IPS-20b (cell line): ENCODE measurements around the gene ANKRA2.
"Not testable (repeated sequence)": the region's sequence is repeated elsewhere in the genome, so short reads cannot be mapped to it uniquely, and the experiment has no call there.

Source experiments
- H3K27ac ChIP-seq: one replicate; pipeline ENCODE4 v1.5.1; 2013; ENCODE audit warnings: low read length
- H3K27me3 ChIP-seq: 2 replicates; pipeline ENCODE4 v1.6.1; 2013; ENCODE audit warnings: mild to moderate bottlenecking, low read length, inconsistent platforms; ENCODE audit not compliant: insufficient read depth
- H3K36me3 ChIP-seq: 2 replicates; pipeline ENCODE4 v1.6.1; 2013; ENCODE audit warnings: low read depth, mild to moderate bottlenecking, inconsistent platforms, low read length, moderate library complexity; ENCODE audit not compliant: insufficient read depth
- H3K4me1 ChIP-seq: 2 replicates; pipeline ENCODE4 v1.6.1; 2013; ENCODE audit warnings: mild to moderate bottlenecking, control low read depth, inconsistent platforms, low read length, moderate library complexity; ENCODE audit not compliant: insufficient read depth
- H3K4me3 ChIP-seq: 2 replicates; pipeline ENCODE4 v1.5.1; 2013; ENCODE audit warnings: mild to moderate bottlenecking, low read length, inconsistent platforms
- H3K9ac ChIP-seq: 2 replicates; pipeline ENCODE4 v1.6.1; 2013; ENCODE audit warnings: low read depth, mild to moderate bottlenecking, inconsistent platforms, low read length, moderate library complexity
- H3K9me3 ChIP-seq: 2 replicates; pipeline ENCODE4 v1.6.1; 2013; ENCODE audit warnings: mild to moderate bottlenecking, low read depth, low read length, inconsistent platforms; ENCODE audit not compliant: insufficient read depth

ANKRA2 gene

GRCh38 chr5:73523861-73524260, 41.6 kb downstream of the ANKRA2 start:
- H3K9me3 ChIP-seq: no peaks in the 10 kb centered on the region
- H3K27me3 ChIP-seq: no peaks in the 10 kb centered on the region
- H3K36me3 ChIP-seq: no peaks in the 10 kb centered on the region
- H3K9ac ChIP-seq: no peak overlapping the region
- H3K4me3 ChIP-seq: no peak overlapping the region
- 0 out of 2 replicates have a peak, but pooled peaks cover 1% of the 10 kb centered on the region for H3K4me1 ChIP-seq
- H3K27ac ChIP-seq: no peak overlapping the region

- Histone ChIP-seq H3K4me1 (no peaks in the 10 kb centered on the region), H3K9me3 (no peaks in the 10 kb centered on the region), H3K27ac (no peak overlapping the region), H3K27me3 (no peaks in the 10 kb centered on the region), H3K36me3 (no peaks in the 10 kb centered on the region), H3K4me3 (no peak overlapping the region), H3K9ac (no peak overlapping the region)
These were observed 42.5 kb downstream of the ANKRA2 start for GRCh38 chr5:73522989-73523388.

GRCh38 chr5:73519531-73520283, 45.7 kb downstream of the ANKRA2 start:
- Histone ChIP-seq H3K4me1 (no peaks in the 10 kb centered on the region), H3K27me3 (no peaks in the 10 kb centered on the region), H3K9me3 (no peaks in the 10 kb centered on the region), H3K4me3 (no peak overlapping the region; the same call in 1 of the 2 replicates), H3K27ac (no peak overlapping the region), H3K9ac (0 out of 2 replicates have a peak overlapping the region, but pooled peaks have one; percentile 3), H3K36me3 (no peaks in the 10 kb centered on the region)

- Histone ChIP-seq H3K27ac (no peak overlapping the region), H3K36me3 (no peaks in the 10 kb centered on the region), H3K27me3 (no peaks in the 10 kb centered on the region), H3K9ac (no peak overlapping the region), H3K4me1 (no peaks in the 10 kb centered on the region), H3K4me3 (no peak overlapping the region), H3K9me3 (no peaks in the 10 kb centered on the region)
These were observed 50.2 kb downstream of the ANKRA2 start for GRCh38 chr5:73515232-73515631.

- H3K27ac ChIP-seq: no peak overlapping the region
- no peaks in the 10 kb centered on the region for H3K27me3 ChIP-seq
- no peak overlapping the region for H3K9ac ChIP-seq
- no peaks in the 10 kb centered on the region for H3K36me3 ChIP-seq
- no peak overlapping the region for H3K4me3 ChIP-seq
- H3K4me1 ChIP-seq: no peaks in the 10 kb centered on the region
- no peaks in the 10 kb centered on the region for H3K9me3 ChIP-seq
These were observed 51.0 kb downstream of the ANKRA2 start for GRCh38 chr5:73514418-73514817.

GRCh38 chr5:73513996-73514395, 51.4 kb downstream of the ANKRA2 start:
- Histone ChIP-seq H3K27me3 (no peaks in the 10 kb centered on the region), H3K27ac (no peak overlapping the region), H3K4me1 (no peaks in the 10 kb centered on the region), H3K9ac (no peak overlapping the region), H3K9me3 (no peaks in the 10 kb centered on the region), H3K36me3 (no peaks in the 10 kb centered on the region), H3K4me3 (no peak overlapping the region)

GRCh38 chr5:73508521-73508920, 56.9 kb downstream of the ANKRA2 start:
- peaks cover 36% of the 10 kb centered on the region for H3K36me3 ChIP-seq
- not testable (repeated sequence) for H3K9me3 ChIP-seq, H3K9ac ChIP-seq, H3K4me3 ChIP-seq, H3K27ac ChIP-seq, H3K4me1 ChIP-seq, H3K27me3 ChIP-seq

- H3K4me3 ChIP-seq: no peak overlapping the region
- no peaks in the 10 kb centered on the region; the same call in 1 of the 2 replicates for H3K4me1 ChIP-seq
- H3K9me3 ChIP-seq: no peaks in the 10 kb centered on the region
- peaks cover 51% of the 10 kb centered on the region for H3K36me3 ChIP-seq
- no peak overlapping the region for H3K27ac ChIP-seq
- H3K9ac ChIP-seq: no peak overlapping the region
- H3K27me3 ChIP-seq: no peaks in the 10 kb centered on the region
These were observed 58.4 kb downstream of the ANKRA2 start for GRCh38 chr5:73507062-73507461.

- peaks cover 56% of the 10 kb centered on the region for H3K36me3 ChIP-seq
- H3K4me3 ChIP-seq: no peak overlapping the region
- H3K4me1 ChIP-seq: no peaks in the 10 kb centered on the region; the same call in 1 of the 2 replicates
- no peaks in the 10 kb centered on the region for H3K9me3 ChIP-seq
- no peak overlapping the region for H3K9ac ChIP-seq
- no peaks in the 10 kb centered on the region for H3K27me3 ChIP-seq
- no peak overlapping the region for H3K27ac ChIP-seq
These were observed 58.9 kb downstream of the ANKRA2 start for GRCh38 chr5:73506459-73506955.
